Common myeloid progenitor, CD34-positive (primary cell): ENCODE measurements around the gene MAP4K1.

Experiments used
- CTCF ChIA-PET: fragments of 350-600 bp; sonication (Branson Sonifier 250); formaldehyde crosslinking; loops from one replicate; lab custom pipeline; 2021; ENCODE audit warnings: antibody characterized with exemption; lab: Charles Lee
- POLR2A ChIA-PET: fragments of 350-600 bp; sonication (Branson Sonifier 250); formaldehyde crosslinking; loops from one replicate; lab custom pipeline; 2021; ENCODE audit warnings: antibody characterized with exemption; lab: Charles Lee
- DNase-seq, 3 donors: peaks; one replicate each; pipeline versions ENCODE4 v3.0.0 to v3.0.0-alpha.2; 2013
- H3K27ac ChIP-seq, 2 experiments: 1 replicate in 1 of 2; 2 replicates in 1 of 2; pipeline ENCODE4 v1.7.0; 2013; ENCODE audit warnings: inconsistent platforms in 2 of 2, low read length in 2 of 2, mild to moderate bottlenecking in 2 of 2, low read depth in 1 of 2, moderate library complexity in 1 of 2; ENCODE audit not compliant: severe bottlenecking in 2 of 2, insufficient read depth in 1 of 2, poor library complexity in 1 of 2
- H3K27me3 ChIP-seq, 5 experiments: replicated peaks in 2 of 5; 1 replicate in 3 of 5; 2 replicates in 2 of 5; pipeline versions ENCODE4 v1.6.1 to v1.7.0; 2013; ENCODE audit warnings: low read length in 4 of 5, mild to moderate bottlenecking in 2 of 5, moderate library complexity in 2 of 5, inconsistent platforms in 1 of 5; ENCODE audit not compliant: insufficient read depth in 5 of 5, control insufficient read depth in 4 of 5
- H3K36me3 ChIP-seq, 4 experiments: 1 replicate in 2 of 4; 2 replicates in 2 of 4; pipeline versions ENCODE4 v1.6.1 to v1.7.0; 2013; ENCODE audit warnings: low read length in 3 of 4, control low read depth in 1 of 4, mild to moderate bottlenecking in 1 of 4; ENCODE audit not compliant: control insufficient read depth in 4 of 4, insufficient read depth in 4 of 4
- H3K4me1 ChIP-seq, 4 experiments: 1 replicate in 3 of 4; 2 replicates in 1 of 4; pipeline versions ENCODE4 v1.6.1 to v1.7.1; 2013; ENCODE audit warnings: low read length in 3 of 4, mild to moderate bottlenecking in 3 of 4, control low read depth in 1 of 4, inconsistent platforms in 1 of 4, moderate library complexity in 1 of 4; ENCODE audit not compliant: control insufficient read depth in 4 of 4, insufficient read depth in 4 of 4; ENCODE audit errors: control extremely low read depth in 1 of 4
- H3K4me3 ChIP-seq, 7 experiments: 1 replicate in 4 of 7; 2 replicates in 3 of 7; pipeline versions ENCODE4 v1.5.1 to v1.7.0; 2013; ENCODE audit warnings: mild to moderate bottlenecking in 7 of 7, low read length in 6 of 7, moderate library complexity in 6 of 7, inconsistent platforms in 2 of 7, low read depth in 2 of 7, control low read depth in 1 of 7; ENCODE audit not compliant: insufficient read depth in 4 of 7, control insufficient read depth in 1 of 7; ENCODE audit errors: extremely low read depth in 1 of 7
- H3K9me3 ChIP-seq, 5 experiments: 1 replicate in 4 of 5; 2 replicates in 1 of 5; pipeline versions ENCODE4 v1.6.1 to v1.7.1; 2013; ENCODE audit warnings: low read length in 4 of 5, mild to moderate bottlenecking in 2 of 5, inconsistent platforms in 1 of 5, low read depth in 1 of 5, moderate library complexity in 1 of 5; ENCODE audit not compliant: control insufficient read depth in 4 of 5, insufficient read depth in 2 of 5; ENCODE audit errors: control extremely low read depth in 1 of 5
- WGBS: methylation state at CpG from one replicate; pipeline ENCODE4 v1.1.5; 2013; ENCODE audit not compliant: insufficient coverage; 5-methylcytosine and 5-hydroxymethylcytosine counted together

The MAP4K1 gene

GRCh38 chr19:38647368-38647965 is 29.7 kb upstream of the MAP4K1 start, which contains the start of gene ACTN4:
Gene ACTN4 (plus strand): TSS chr19:38647649. CDS start chr19:38647746, 97 bp downstream.
- Histone ChIP-seq H3K36me3 (peaks cover 0 to 2% (median 0%) of the 10 kb centered on the region in 4 experiments), H3K27ac (peak within 1 kb of the TSS; percentile 54 to 88), H3K4me1 (peaks cover 14 to 49% (median 38%) of the 10 kb centered on the region in 4 experiments), H3K27me3 (no peaks in the 10 kb centered on the region), H3K9me3 (no peaks in the 10 kb centered on the region), H3K4me3 (peak within 1 kb of the TSS; percentile 86 to 99 (median 95))
- peak; percentile 96 to 98 (median 98) for DNase-seq
- WGBS, result under 1% methylated on average over 64 of the region's 77 CpGs
- ChIA-PET POLR2A (interaction anchor here (0.6 to 1.2 kb wide), 5 partner anchors 24 to 58 kb away, joined by 3 to 7 read pairs (median 4); no protein-coding TSS in a partner anchor), CTCF (interaction anchor here (0.9 to 2.5 kb wide), 7 partner anchors 10 to 46 kb away, joined by 3 to 10 read pairs (median 5); no protein-coding TSS in a partner anchor)

- WGBS, result no CpG with 5 or more reads among the region's 8 CpGs
- no peaks in the 10 kb centered on the region for H3K27me3 ChIP-seq
- H3K27ac ChIP-seq, result no peak overlapping the region
- ChIA-PET CTCF (interaction anchor here (0.7 to 1.2 kb wide), 2 partner anchors 11 to 42 kb away, joined by 3 to 4 read pairs; no protein-coding TSS in a partner anchor), POLR2A (no interaction called here)
- H3K9me3 ChIP-seq, result no peaks in the 10 kb centered on the region
- H3K4me3 ChIP-seq, result no peak overlapping the region
- H3K36me3 ChIP-seq, result no peaks in the 10 kb centered on the region
- no peak for DNase-seq
- H3K4me1 ChIP-seq, result peaks cover 6 to 21% (median 14%) of the 10 kb centered on the region in 4 experiments
These were observed 27.0 kb upstream of the MAP4K1 start for GRCh38 chr19:38644719-38645118.

- H3K4me1 ChIP-seq, result peaks cover 0 to 8% (median 2%) of the 10 kb centered on the region in 4 experiments
- no peaks in the 10 kb centered on the region for H3K9me3 ChIP-seq
- H3K4me3 ChIP-seq, result no peak overlapping the region
- H3K36me3 ChIP-seq, result peaks cover 0 to 7% (median 1%) of the 10 kb centered on the region in 4 experiments
- WGBS, result 94% methylated on average over 9 of the region's 9 CpGs
- ChIA-PET POLR2A (no interaction called here), CTCF (interaction anchor here (1.4 kb wide), 2 partner anchors 15 to 28 kb away, joined by 3 read pairs; no protein-coding TSS in a partner anchor)
- no peaks in the 10 kb centered on the region for H3K27me3 ChIP-seq
- no peak for DNase-seq
- no peak overlapping the region for H3K27ac ChIP-seq
These were observed 24.4 kb upstream of the MAP4K1 start for GRCh38 chr19:38642176-38642575.

DNA sequence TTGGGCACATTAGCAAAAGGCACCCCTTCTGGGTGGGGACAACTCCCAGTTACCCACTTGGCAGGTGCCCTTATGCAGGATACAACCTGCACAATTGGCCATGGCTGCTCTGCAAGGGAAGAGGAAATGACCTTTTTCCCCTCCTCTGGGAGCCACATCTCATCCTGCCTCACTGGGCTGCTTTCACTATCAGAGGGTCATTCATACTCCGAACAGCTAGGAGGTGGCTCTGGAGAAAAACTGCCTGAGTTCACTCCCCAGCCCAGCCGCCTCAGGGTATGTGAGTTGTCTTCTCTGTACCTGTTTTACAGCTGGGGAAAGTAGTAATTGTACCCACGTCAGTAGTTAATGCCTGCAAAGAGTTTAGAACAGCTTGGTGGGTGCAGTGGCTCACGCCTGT is 22.6 kb upstream of the MAP4K1 start:
- Histone ChIP-seq H3K27me3 (no peaks in the 10 kb centered on the region), H3K9me3 (no peaks in the 10 kb centered on the region), H3K36me3 (peaks cover 2 to 13% (median 9%) of the 10 kb centered on the region in 4 experiments), H3K4me1 (peaks cover 3 to 15% (median 7%) of the 10 kb centered on the region in 4 experiments), H3K4me3 (no peak overlapping the region), H3K27ac (no peak overlapping the region)
- ChIA-PET CTCF (interaction anchor here (1.0 to 1.2 kb wide), 2 partner anchors 15 to 79 kb away, joined by 3 read pairs; no protein-coding TSS in a partner anchor), POLR2A (interaction anchor here (0.6 kb wide), 1 partner anchor 99 kb away, joined by 7 read pairs; no protein-coding TSS in a partner anchor)
- WGBS, result 100% methylated on average over 3 of the region's 4 CpGs
- no peak for DNase-seq

DNA sequence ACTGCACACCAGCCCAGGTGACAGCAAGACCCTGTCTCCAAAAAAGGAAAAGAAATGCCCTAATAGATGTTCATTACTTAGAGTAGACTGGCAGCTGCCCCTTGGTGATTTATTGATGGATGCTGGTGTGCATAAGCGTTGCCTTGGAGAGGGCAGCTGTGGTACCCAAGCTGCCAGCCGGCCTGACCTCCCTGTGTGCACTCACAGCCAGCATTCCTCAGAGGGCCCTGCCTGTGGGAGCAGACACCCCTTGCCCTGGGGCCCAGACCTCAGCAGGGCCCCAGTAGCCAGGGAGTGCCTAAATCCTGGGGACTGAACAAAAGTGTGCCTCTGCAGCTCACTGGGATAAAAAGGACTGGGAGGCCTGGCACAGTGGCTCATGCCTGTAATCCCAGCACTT is 21.9 kb upstream of the MAP4K1 start:
- Histone ChIP-seq H3K4me3 (no peak overlapping the region), H3K36me3 (peaks cover 2 to 18% (median 15%) of the 10 kb centered on the region in 4 experiments), H3K9me3 (no peaks in the 10 kb centered on the region), H3K27me3 (no peaks in the 10 kb centered on the region), H3K27ac (no peak overlapping the region), H3K4me1 (peaks cover 3 to 15% (median 7%) of the 10 kb centered on the region in 4 experiments)
- DNase-seq, result no peak
- WGBS, result 80% methylated on average over 2 of the region's 2 CpGs
- ChIA-PET POLR2A (no interaction called here), CTCF (interaction anchor here (0.8 to 1.8 kb wide), 3 partner anchors 47 to 71 kb away, joined by 3 to 6 read pairs (median 3); no protein-coding TSS in a partner anchor)

DNA sequence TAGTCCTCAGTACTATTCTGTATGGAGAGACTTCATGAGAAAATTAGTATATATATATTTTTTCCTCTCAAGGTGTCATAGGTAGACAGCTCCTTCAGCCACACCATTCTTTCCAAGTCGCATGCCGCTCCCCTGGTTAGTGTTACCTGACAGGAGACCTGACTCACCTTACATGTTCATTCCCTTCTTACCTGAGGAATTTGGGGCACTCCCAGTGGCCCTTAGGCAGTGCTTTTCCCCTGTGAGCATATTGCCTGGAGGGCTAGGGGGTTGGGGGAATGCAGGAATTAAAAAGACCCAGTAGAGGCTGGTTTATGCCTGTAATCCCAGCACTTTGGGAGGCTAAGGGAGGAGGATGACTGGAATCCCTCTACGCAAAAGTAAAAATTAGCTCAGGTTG is 20.7 kb upstream of the MAP4K1 start:
- POLR2A ChIA-PET, result interaction anchor here (0.6 to 0.7 kb wide), 2 partner anchors 45 to 211 kb away, joined by 3 read pairs; no protein-coding TSS in a partner anchor

More for the DNA sequence above, 20.7 kb upstream of the MAP4K1 start:
- Histone ChIP-seq H3K9me3 (no peaks in the 10 kb centered on the region), H3K4me1 (peaks cover 3 to 15% (median 7%) of the 10 kb centered on the region in 4 experiments), H3K27me3 (no peaks in the 10 kb centered on the region), H3K27ac (no peak overlapping the region), H3K4me3 (no peak overlapping the region), H3K36me3 (peaks cover 2 to 18% (median 15%) of the 10 kb centered on the region in 4 experiments)
- CTCF ChIA-PET, result interaction anchor here (0.7 to 2.1 kb wide), 6 partner anchors 9 to 72 kb away, joined by 3 to 10 read pairs (median 4); partner anchors contain the start of gene ACTN4
- DNase-seq, result no peak
- 100% methylated on average over 3 of the region's 3 CpGs for WGBS
